ENCODE results near the gene GALNT6.

Gene GALNT6, protein sequence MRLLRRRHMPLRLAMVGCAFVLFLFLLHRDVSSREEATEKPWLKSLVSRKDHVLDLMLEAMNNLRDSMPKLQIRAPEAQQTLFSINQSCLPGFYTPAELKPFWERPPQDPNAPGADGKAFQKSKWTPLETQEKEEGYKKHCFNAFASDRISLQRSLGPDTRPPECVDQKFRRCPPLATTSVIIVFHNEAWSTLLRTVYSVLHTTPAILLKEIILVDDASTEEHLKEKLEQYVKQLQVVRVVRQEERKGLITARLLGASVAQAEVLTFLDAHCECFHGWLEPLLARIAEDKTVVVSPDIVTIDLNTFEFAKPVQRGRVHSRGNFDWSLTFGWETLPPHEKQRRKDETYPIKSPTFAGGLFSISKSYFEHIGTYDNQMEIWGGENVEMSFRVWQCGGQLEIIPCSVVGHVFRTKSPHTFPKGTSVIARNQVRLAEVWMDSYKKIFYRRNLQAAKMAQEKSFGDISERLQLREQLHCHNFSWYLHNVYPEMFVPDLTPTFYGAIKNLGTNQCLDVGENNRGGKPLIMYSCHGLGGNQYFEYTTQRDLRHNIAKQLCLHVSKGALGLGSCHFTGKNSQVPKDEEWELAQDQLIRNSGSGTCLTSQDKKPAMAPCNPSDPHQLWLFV

DNA sequence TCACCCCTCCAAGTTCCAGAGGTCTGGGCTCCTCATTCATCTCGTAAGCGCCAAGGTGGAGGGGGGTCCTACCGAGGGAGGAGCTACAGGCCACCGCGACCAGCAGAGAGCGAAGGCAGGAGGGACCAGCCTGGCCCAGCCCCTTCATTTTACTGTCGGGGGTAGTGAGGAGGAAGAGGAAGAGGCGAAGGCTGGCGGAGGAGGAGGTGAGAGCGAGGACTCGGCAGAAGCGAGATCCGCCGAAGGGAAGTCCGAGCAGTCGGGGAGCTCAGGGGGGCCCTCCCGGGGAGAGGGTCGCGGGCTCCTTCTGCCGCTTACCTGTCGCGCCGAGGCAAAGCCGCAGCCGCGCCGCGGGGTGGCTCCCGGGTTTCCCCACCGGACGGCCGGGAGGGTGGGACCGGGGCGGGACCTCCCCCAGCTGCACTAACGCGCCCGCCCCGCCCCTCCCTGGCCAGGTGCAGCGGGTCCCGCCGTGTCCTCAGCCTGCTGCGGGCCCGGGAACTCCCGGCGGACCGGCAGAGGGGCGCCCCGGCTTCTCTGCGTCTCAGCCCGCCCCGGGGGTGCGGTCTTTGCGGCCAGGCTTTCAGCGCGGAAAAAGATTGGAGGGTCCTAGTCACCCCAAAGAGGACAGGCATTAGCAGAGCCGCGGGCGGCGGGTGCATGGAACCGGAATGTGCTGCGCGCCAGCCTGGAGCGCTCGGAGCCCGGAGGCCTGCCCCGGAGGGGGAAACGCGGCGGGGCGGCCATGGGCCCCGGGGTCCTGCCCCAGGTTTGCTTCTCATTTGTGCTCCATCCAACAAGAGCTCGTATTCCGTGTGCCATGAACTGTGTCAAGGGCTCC lies at the start of gene GALNT6:
TSS of gene GALNT6 (minus strand) at position 124 of the 841 bp plus-strand sequence. CDS start 11,625 bp downstream, outside the sequence.
- peak within 1 kb of the TSS; percentile 71 for H3K4me3 ChIP-seq (ENCODE audit: low read length)
- no peaks in the 10 kb centered on the region for H3K9me3 ChIP-seq (ENCODE audit: control insufficient read depth, low read length)
- peak within 1 kb of the TSS; percentile 30 for H3K9ac ChIP-seq (ENCODE audit: low read length)
- H3K27me3 ChIP-seq (replicated peaks; ENCODE audit: control insufficient read depth, insufficient read depth, low read length) = peaks cover 4% of the 10 kb centered on the region
- no peaks in the 10 kb centered on the region for H3K36me3 ChIP-seq (ENCODE audit: control insufficient read depth, insufficient read depth, low read length, severe bottlenecking)
- H3K4me1 ChIP-seq (ENCODE audit: control insufficient read depth, insufficient read depth, low read length) = peaks cover 12% of the 10 kb centered on the region
- peak; percentile 51 for DNase-seq (ENCODE audit: low read depth)

DNA sequence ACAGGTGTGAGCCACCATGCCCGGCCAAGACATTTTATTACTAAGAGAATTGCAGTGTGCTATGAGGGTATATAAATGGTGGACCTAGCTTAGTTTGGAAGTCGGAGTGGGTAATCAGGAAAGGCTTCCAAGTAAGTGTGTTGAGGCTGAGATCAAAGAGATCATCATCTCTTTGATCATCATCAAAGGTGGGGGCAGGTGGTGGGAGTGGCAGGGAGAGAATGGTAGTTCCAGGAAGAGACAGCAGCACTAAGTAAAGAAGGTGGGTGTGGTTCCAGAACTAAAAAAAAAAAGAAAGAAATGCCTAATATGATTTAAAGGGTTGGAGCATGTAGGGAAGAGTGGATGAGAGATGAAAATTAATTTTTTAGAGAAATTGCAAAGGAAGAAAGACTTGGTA lies 48.1 kb upstream of the GALNT6 start:
- Histone ChIP-seq H3K27me3 (replicated peaks; ENCODE audit: control insufficient read depth, insufficient read depth, low read length) (peaks cover 5% of the 10 kb centered on the region), H3K9me3 (ENCODE audit: control insufficient read depth, low read length) (no peaks in the 10 kb centered on the region), H3K4me1 (ENCODE audit: control insufficient read depth, insufficient read depth, low read length) (no peaks in the 10 kb centered on the region), H3K36me3 (ENCODE audit: control insufficient read depth, insufficient read depth, low read length, severe bottlenecking) (no peaks in the 10 kb centered on the region), H3K4me3 (ENCODE audit: low read length) (no peak overlapping the region), H3K9ac (ENCODE audit: low read length) (no peak overlapping the region)
- no peak for DNase-seq (ENCODE audit: low read depth)

DNA sequence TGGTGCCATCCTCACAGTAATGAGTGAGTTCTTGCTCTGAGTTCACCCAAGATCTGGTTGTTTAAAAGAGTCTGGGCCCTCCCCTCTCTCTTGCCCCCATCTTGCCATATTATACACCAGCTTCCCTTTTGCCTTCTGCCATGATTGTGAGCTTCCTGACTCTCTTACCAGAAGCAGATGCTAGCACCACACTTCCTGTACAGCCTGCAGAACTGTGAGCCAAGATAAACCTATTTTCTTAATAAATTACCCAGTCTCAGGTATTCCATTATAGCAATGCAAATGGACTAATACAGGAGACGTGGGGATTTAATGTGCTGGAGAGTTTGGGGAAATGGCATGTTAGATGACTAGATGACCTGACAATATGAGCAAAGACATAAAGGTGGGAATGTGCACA lies 46.2 kb upstream of the GALNT6 start:
- Histone ChIP-seq H3K9me3 (ENCODE audit: control insufficient read depth, low read length) (no peaks in the 10 kb centered on the region), H3K4me1 (ENCODE audit: control insufficient read depth, insufficient read depth, low read length) (no peaks in the 10 kb centered on the region), H3K36me3 (ENCODE audit: control insufficient read depth, insufficient read depth, low read length, severe bottlenecking) (no peaks in the 10 kb centered on the region), H3K27me3 (replicated peaks; ENCODE audit: control insufficient read depth, insufficient read depth, low read length) (peaks cover 5% of the 10 kb centered on the region), H3K4me3 (ENCODE audit: low read length) (no peak overlapping the region), H3K9ac (ENCODE audit: low read length) (no peak overlapping the region)
- no peak for DNase-seq (ENCODE audit: low read depth)

DNA sequence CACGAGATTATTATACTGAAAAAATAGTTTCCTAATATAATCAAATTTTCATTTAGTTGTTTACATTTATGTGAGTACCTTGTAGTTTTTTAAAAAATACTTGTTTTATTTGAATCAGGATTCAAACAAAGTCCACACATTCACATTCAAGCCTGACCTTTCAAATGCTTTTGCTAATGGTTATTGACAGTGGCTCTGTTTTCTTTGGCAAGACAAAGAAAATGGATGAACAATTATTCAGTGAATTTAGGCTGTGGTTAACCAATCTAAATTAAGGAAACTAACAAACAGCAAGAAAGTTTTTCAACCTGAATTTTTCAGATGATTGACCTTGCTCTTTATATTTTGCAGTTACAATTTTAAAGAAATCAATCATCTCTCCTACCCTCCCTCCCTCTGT lies 43.1 kb upstream of the GALNT6 start:
- DNase-seq (ENCODE audit: low read depth) = no peak
- Histone ChIP-seq H3K9ac (ENCODE audit: low read length) (no peak overlapping the region), H3K36me3 (ENCODE audit: control insufficient read depth, insufficient read depth, low read length, severe bottlenecking) (no peaks in the 10 kb centered on the region), H3K27me3 (replicated peaks; ENCODE audit: control insufficient read depth, insufficient read depth, low read length) (peaks cover 5% of the 10 kb centered on the region), H3K9me3 (ENCODE audit: control insufficient read depth, low read length) (no peaks in the 10 kb centered on the region), H3K4me1 (ENCODE audit: control insufficient read depth, insufficient read depth, low read length) (no peaks in the 10 kb centered on the region), H3K4me3 (ENCODE audit: low read length) (no peak overlapping the region)

- Histone ChIP-seq H3K4me3 (ENCODE audit: low read length) (no peak overlapping the region), H3K36me3 (ENCODE audit: control insufficient read depth, insufficient read depth, low read length, severe bottlenecking) (no peaks in the 10 kb centered on the region), H3K9me3 (ENCODE audit: control insufficient read depth, low read length) (no peaks in the 10 kb centered on the region), H3K4me1 (ENCODE audit: control insufficient read depth, insufficient read depth, low read length) (no peaks in the 10 kb centered on the region), H3K27me3 (replicated peaks; ENCODE audit: control insufficient read depth, insufficient read depth, low read length) (peaks cover 5% of the 10 kb centered on the region), H3K9ac (ENCODE audit: low read length) (no peak overlapping the region)
- DNase-seq (ENCODE audit: low read depth) = no peak
These were observed 41.7 kb upstream of the GALNT6 start for GRCh38 chr12:51432921-51433320.

- Histone ChIP-seq H3K9me3 (ENCODE audit: control insufficient read depth, low read length) (no peaks in the 10 kb centered on the region), H3K4me3 (ENCODE audit: low read length) (no peak overlapping the region), H3K4me1 (ENCODE audit: control insufficient read depth, insufficient read depth, low read length) (no peaks in the 10 kb centered on the region), H3K36me3 (ENCODE audit: control insufficient read depth, insufficient read depth, low read length, severe bottlenecking) (no peaks in the 10 kb centered on the region), H3K27me3 (replicated peaks; ENCODE audit: control insufficient read depth, insufficient read depth, low read length) (no peaks in the 10 kb centered on the region), H3K9ac (ENCODE audit: low read length) (no peak overlapping the region)
- DNase-seq (ENCODE audit: low read depth) = no peak
These were observed 39.1 kb upstream of the GALNT6 start for GRCh38 chr12:51430196-51430895.

DNA sequence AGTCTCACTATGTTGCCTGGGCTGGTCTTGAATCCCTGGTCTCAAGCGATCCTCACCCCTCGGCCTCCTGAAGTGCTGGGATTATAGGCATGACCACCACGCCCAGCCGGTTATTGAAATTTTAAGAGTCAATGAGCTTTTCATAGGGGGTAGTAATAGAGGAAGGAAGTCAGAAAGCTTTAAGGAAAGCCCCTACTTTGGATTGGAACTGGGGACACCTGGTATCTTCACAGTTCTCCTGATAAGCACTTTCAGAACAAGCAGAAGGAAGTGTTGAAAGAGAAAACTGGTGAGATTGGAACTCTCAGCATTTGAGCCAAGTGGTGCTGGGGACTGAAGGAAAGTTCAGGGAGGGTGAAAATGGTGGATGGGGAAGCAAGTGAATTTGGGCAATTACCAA lies 38.5 kb upstream of the GALNT6 start:
- no peaks in the 10 kb centered on the region for H3K36me3 ChIP-seq (ENCODE audit: control insufficient read depth, insufficient read depth, low read length, severe bottlenecking)
- H3K9ac ChIP-seq (ENCODE audit: low read length) = no peak overlapping the region
- no peaks in the 10 kb centered on the region for H3K4me1 ChIP-seq (ENCODE audit: control insufficient read depth, insufficient read depth, low read length)
- no peaks in the 10 kb centered on the region for H3K27me3 ChIP-seq (replicated peaks; ENCODE audit: control insufficient read depth, insufficient read depth, low read length)
- no peak for DNase-seq (ENCODE audit: low read depth)
- H3K4me3 ChIP-seq (ENCODE audit: low read length) = no peak overlapping the region
- no peaks in the 10 kb centered on the region for H3K9me3 ChIP-seq (ENCODE audit: control insufficient read depth, low read length)

GRCh38 chr12:51428256-51428655 lies 37.0 kb upstream of the GALNT6 start:
- H3K9me3 ChIP-seq (ENCODE audit: control insufficient read depth, low read length) = no peaks in the 10 kb centered on the region
- no peak overlapping the region for H3K4me3 ChIP-seq (ENCODE audit: low read length)
- DNase-seq (ENCODE audit: low read depth) = no peak
- no peaks in the 10 kb centered on the region for H3K36me3 ChIP-seq (ENCODE audit: control insufficient read depth, insufficient read depth, low read length, severe bottlenecking)
- H3K9ac ChIP-seq (ENCODE audit: low read length) = no peak overlapping the region
- H3K27me3 ChIP-seq (replicated peaks; ENCODE audit: control insufficient read depth, insufficient read depth, low read length) = no peaks in the 10 kb centered on the region
- no peaks in the 10 kb centered on the region for H3K4me1 ChIP-seq (ENCODE audit: control insufficient read depth, insufficient read depth, low read length)

- peak; percentile 97 for DNase-seq (ENCODE audit: low read depth)
- H3K9me3 ChIP-seq (ENCODE audit: control insufficient read depth, low read length) = no peaks in the 10 kb centered on the region
- no peak within 1 kb of the TSS for H3K9ac ChIP-seq (ENCODE audit: low read length)
- H3K36me3 ChIP-seq (ENCODE audit: control insufficient read depth, insufficient read depth, low read length, severe bottlenecking) = no peaks in the 10 kb centered on the region
- H3K4me1 ChIP-seq (ENCODE audit: control insufficient read depth, insufficient read depth, low read length) = no peaks in the 10 kb centered on the region
- no peaks in the 10 kb centered on the region for H3K27me3 ChIP-seq (replicated peaks; ENCODE audit: control insufficient read depth, insufficient read depth, low read length)
- peak within 1 kb of the TSS; percentile 79 for H3K4me3 ChIP-seq (ENCODE audit: low read length)
These were observed 33.7 kb upstream of the GALNT6 start, which contains the start of gene SLC4A8 for GRCh38 chr12:51424662-51425539. Gene SLC4A8 (plus strand): TSS chr12:51424831. CDS start chr12:51424988, 157 bp downstream.

GRCh38 chr12:51424094-51424661 lies 33.0 kb upstream of the GALNT6 start:
- H3K27me3 ChIP-seq (replicated peaks; ENCODE audit: control insufficient read depth, insufficient read depth, low read length) = no peaks in the 10 kb centered on the region
- no peaks in the 10 kb centered on the region for H3K4me1 ChIP-seq (ENCODE audit: control insufficient read depth, insufficient read depth, low read length)
- H3K9ac ChIP-seq (ENCODE audit: low read length) = no peak overlapping the region
- no peaks in the 10 kb centered on the region for H3K36me3 ChIP-seq (ENCODE audit: control insufficient read depth, insufficient read depth, low read length, severe bottlenecking)
- no peak for DNase-seq (ENCODE audit: low read depth)
- H3K4me3 ChIP-seq (ENCODE audit: low read length) = peak overlapping the region; percentile 79
- no peaks in the 10 kb centered on the region for H3K9me3 ChIP-seq (ENCODE audit: control insufficient read depth, low read length)
